Ramos (cell line): ENCODE results near the gene HES7.

Source experiments
- in situ Hi-C: fragments of 300-500 bp; cut with MboI; formaldehyde crosslinking; loops from one replicate; pipeline ENCODE4 v1.14.3; 2022; ENCODE audit warnings: low sequenced_read_pairs; ENCODE audit not compliant: unreplicated experiment

Gene HES7

DNA sequence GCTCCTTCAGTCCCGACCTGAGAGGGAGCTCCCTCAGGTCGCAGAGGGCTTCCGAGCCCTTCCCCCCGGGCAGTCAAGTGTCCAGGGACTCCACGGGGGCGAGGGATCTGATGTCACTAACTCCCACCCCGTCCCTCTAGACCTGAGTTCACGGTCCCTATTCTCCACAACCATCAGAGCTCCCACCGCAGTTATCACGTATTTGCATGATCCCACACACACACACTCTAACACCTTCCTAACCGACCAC, 32.0 kb upstream of the HES7 start:
- in situ Hi-C loops, result no loop called here

DNA sequence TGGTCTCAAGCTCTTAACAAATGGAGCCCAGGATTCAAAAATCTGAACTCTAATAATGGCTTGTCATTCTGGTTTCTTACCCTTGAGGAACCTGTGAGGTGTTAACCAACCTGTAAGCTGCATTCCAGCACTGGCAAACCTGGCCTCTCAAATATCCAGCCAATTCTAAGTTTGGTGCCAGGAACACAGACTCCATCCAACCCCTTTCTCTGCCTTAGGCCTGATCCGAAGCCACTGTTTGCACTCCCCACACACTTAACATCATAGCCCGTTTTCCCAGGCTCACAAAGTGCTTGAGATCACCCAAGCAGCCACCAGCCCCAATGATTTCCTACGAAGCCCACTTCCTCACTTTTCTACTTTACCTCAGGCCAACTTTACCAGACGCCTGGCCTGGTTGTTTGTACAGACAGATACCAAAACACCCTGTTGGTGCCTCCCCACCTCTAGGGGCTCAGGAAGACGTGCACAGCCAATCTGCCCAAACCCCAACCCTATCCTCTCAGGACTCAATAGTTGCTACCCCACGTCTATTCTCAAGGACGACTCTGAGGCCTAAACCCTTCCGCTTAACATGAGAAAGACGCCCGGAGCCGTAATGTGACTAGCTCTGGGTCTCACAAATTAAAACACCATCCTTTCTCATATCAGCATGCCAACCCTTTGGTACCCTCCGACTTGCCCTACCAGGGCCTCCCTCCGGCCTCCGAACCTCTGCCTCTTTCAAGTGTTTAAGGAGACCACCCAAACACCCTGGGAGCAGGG, 31.5 kb upstream of the HES7 start:
- in situ Hi-C loops, result no loop called here

DNA sequence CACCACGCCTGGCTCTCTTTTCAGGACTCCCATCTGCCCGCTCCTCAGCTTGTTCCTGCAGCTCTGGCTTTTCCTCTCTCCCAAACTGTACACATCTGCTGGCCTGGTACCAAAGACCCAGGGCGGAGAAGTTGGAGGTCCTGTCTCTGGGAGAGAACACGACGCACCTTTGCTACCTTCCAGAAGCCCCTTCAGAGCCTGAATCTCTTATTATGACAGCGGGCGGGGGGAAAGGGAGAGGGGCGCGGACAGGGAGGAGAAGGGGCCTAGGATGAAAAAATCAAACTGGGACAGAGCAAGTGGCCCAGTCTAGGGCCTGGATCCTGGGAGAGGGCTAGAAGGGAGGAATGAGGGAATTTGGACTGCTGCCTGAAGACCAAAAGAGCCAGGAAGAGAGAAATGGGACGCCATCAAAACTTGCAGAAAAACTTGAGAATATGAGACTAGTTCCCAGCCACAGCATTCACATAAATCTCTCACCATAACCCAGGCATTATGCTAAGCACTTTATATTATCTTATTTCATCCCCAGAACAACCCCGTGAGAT, 30.8 kb upstream of the HES7 start:
- in situ Hi-C loops, result no loop called here

DNA sequence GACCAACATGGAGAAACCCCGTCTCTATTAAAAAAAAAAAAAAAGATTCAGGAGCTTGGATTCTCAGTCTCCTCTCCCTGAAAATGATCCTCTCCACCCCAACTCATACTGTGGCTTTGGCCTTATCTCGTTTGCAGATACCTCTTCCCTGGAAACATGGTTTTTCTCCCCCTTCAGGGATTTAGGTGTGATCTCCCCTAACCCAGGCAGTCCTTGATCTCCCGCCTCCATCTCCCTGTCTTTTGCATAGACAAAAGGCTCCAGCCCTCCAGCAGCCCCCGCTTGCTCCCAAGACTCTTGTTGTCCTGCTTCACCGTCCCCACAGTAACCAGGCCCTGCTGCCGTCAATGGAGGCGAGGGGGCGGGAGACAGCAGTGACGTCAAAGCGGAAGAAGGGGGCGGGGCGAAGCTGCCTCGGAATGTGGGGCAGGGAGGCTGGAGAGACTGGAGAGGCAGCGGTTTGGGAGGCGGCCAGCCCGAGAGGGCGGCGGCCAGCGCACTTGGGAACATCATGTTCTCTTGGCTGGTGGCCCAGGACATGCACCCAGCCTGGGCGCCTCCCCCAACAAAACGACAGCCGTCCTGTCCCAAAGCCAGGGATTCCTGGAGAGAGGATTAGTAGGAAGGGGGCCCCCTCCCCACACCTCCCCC, 30.2 kb upstream of the HES7 start:
- in situ Hi-C loops, result no loop called here

DNA sequence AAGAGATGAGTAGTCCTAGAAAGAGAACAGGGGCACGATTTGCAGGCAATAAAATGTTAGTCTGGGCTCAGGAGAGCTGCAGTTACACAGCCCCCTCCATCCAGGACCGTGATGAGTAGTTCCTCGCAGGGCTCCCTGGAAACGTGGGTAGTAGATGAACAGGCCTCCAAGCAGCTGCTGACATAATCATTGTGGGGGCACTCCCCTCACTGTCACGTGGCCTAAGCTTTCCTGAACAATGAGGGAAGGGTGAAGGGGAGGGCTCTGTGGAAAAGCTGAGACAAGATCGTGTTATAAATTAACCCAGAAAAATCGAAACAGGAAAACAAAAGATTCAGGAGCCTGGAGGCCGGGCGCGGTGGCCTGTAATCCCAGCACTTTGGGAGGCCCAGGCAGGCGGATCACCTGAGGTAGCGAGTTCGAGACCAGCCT, 29.6 kb upstream of the HES7 start:
- in situ Hi-C loops, result no loop called here

DNA sequence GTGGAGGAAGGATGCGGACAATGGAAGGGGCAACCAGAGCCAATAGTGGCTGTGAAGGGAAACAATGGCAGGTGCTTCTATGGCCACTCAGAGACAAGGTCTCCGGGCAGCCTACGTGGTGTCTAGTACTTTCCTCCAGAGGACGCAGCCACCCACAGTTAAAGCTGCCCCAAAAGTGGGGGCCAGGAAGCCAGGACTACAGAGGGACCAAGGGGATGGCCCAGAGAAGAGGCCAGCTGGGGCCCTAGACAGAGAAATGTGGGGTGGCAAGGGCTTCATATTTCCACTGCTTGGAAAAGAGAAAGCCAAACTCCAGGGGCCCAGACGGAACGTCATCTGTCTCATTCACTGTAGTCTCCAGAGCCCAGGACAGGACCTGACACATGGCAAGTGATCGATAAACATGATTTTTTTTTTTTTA, 29.1 kb upstream of the HES7 start:
- in situ Hi-C loops, result no loop called here

DNA sequence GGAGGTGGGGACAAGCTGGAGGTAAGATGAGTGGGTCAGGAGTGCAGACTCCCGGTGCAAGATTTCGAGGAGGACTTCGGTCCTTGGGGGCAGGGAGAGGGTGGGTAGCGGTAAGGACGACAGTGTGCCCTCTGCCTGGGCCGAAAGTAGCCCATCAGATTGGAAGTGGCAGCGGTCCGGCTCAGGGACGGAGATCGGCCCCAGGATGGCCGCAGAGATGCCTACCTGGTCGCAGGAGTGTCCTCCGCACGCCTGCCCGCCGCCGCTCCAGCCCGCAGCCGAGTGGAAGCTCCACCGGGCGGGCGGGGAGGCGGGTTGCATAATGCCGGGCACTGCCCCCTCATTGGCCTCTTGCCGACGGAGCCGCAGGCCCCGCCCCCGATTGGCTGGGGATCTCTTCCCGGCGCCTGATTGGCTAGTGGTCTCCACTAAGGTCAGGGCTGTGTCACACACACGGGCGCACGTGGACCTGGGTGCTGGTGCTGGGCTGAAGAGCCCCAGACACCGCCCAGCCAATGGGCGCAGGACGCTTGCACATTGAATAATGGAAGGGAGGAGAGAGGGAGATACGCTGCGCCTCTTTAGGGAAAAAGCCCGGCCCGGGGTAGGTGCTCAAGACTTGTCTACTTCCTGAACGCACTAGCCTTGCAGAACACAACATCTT, 28.3 kb upstream of the HES7 start, which contains the start of gene PER1:
Gene PER1, minus strand, starts transcription at position 293 of the 664 bp plus-strand sequence. CDS start 1,698 bp downstream, outside the sequence.
- in situ Hi-C loops, result no loop called here

DNA sequence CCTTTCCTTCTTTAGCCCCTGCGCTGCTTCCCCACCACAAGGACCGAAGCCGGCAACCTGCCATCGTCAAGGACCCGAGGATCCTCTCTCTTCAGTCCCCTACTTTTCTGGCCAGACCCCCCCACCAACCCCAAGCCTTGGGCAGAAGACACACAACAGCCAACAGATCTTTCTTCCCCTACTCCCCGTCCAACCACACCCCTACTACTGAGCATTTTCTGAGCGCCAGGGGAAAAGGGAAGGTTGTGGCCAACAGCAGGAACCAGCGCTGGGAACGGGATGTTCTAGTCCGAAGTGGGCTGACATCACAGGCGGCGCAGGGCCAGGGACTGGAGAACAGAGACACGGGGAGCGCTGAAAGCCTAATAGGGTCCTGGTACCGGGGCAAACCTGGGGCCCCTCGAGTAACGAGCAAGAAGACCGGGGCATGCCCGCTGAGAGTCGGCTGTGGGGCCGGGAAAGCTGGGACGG, 27.8 kb upstream of the HES7 start:
- in situ Hi-C loops, result no loop called here

DNA sequence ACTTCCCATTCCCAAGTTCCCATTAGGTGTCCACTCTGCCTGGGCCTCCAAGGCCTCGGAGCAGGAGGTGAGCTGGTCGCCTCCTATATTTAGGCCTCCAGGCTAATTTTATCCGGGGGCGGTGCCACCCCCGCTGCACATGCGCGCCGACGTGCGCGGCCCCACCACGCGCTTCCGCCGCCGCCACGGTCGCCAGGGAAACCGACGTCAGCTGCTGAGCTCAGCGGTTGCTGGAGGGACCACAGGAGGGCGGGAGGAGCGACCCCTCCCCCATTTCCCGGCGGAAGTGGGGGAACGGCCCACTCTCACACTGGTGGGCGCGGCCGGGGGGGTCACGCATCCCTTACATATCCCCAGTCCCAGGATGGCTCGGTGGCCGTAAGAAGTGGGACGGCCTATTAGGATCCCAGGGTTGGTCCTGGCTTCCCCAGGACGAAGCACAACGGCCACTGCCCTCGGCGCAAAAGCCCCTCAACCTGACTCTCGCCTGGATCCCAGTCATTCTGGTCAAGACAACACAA, 27.3 kb upstream of the HES7 start:
- in situ Hi-C loops, result no loop called here

DNA sequence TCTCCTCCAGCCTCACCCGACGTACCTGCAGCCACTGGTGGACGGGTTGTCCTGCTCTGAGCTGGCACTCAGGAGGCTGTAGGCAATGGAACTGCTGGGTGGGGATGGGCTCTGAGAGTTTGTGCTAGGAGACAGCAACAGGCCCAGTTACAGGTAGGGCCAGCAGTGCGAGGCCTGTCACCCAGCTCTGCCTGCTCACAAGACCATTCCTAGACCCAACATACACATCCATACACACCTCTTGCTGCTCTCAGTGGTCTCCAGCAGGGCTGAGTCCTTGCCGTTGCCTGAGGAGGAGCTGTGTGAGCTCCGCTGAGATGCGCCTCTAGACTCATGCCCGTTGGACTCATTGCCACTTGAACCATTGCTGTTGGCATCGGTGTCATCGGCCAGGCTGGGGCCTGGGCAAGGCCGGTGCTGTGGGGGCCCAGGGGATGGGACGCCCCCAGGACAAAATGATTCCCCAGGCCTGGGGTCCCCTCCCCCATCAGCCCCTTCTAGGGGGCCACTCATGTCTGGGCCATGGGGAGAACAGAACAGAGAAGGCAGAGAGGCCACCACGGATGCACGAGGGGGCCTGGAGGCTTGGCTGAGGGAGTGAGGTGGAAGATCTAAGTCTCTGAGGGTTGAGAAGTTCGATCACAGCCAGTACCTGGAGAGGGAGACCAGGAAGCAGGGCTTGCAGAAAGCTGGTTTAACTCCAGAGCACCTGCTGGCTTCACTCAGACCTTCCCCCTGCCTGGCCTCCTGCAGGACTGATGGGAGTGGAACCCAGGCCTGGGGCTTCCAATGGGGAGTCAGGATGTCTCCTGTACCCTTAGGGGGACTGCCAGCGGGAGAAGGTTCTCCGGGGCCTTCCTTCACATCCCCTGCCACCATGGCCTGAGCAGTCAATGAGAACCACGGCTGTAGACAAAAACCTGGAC, 26.6 kb upstream of the HES7 start:
- in situ Hi-C loops, result no loop called here

DNA sequence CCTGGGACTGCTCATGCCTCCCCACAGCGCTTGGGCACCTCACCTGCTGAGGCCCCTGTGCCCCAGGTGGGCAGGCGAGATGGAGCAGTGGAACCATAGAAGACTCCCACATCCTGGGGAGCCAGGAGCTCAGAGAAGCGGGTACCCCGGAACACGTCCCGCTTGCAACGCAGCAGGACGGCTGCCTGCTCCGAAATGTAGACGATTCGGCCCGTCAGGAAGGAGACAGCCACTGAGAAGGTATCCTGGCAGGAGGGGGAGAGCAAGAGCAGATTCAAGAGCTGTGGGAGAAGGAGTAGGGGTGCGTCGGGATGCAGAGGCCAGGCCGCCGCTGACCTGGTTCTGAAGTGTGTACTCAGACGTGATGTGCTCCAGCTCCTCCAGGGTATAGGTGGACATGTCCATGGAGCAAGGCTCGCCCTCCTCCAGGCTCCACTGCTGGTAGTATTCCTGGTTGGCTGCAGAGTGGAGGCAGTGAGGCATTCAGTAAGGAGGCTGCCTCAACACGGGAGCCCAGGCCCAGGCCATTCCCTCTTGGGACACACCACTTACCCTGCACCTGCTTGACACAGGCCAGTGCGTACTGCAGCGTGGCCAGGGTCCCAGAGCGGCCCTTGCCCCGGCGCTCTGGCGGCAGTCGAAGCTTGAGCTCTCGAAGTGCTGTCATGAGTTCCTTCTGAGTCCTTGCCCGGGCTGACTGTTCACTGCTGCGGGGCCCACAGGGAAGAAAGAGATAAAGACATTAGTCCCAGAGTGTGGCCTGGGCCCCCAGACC, 25.7 kb upstream of the HES7 start:
- in situ Hi-C loops, result no loop called here

DNA sequence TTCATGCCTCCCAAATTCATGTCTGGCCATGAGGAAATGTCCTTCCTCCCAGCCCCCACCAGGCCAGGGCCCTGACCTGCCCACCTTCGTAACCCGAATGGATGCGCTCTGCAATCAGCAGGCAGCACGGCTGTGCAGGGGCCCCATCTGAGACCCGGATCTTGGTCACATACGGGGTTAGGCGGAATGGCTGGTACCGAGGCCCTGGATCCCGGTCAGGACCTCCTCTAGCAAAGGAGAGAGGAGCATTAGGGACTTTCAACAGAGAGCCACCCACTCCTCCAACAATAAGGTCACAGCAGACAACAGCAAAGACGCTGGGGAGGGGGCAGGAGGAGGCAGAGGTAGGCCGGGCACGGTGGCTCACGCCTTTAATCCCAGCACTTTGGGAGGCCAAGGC, 24.7 kb upstream of the HES7 start:
- in situ Hi-C loops, result no loop called here

DNA sequence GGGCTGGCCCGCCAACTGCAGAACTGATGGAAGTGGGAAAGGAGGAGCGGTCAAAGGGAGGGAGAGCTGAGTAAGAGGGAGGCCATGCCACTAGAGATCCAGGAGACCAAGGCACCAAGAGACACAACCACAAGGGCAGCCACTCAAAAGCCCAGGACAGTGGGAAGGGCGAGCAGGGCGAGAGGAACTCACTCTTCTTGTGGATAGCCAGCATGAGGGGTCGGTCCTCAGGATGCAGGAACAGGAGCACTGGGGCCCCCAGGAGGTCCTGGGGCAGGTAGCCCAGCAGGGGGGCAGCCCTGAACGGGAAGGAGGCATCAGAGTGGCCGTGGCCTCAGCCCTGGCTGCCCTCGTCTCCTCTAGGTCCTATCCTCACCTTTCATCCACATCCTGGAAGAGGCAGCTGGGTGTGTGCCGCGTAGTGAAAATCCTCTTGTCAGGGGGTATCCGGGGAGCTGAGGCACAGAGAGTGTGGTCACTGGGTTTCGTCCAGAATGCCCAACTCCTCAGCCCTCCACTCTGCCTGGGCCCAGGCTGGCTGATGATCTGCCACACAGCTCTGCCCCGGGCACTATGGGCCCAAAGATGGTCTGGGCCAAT, 24.0 kb upstream of the HES7 start:
- in situ Hi-C loops, result no loop called here

DNA sequence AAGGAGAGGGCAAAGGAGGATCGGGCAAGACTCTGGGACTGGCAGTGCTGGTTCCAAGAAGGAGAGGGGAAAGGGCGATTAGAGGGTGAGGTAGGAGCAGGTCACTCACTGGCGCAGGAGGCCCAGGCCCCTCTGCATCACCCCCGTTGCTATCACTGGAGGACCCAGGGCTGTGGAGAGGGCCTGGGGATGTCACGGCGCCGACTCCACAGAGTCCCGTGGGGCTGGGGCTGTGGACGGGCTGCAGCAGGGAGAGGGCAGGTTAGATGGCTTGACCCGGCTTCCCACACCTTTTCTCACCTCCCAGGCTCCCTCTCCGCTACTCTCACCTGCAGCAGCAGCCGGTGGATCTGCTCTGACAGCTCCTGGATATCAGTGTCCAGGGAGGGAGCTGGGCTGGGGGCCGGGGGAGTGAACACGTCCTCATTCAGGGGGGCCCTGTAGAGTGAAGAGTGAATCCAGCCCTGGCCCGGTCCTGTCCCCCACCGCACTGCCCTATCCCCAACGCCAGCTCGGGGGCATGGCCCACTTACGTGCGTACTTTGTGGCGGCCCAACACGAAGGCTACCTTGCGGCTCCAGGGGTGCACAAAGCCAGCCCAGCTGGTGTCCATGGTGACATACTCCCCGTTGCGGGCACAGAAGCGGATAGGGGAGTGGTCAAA, 23.4 kb upstream of the HES7 start:
- in situ Hi-C loops, result no loop called here

DNA sequence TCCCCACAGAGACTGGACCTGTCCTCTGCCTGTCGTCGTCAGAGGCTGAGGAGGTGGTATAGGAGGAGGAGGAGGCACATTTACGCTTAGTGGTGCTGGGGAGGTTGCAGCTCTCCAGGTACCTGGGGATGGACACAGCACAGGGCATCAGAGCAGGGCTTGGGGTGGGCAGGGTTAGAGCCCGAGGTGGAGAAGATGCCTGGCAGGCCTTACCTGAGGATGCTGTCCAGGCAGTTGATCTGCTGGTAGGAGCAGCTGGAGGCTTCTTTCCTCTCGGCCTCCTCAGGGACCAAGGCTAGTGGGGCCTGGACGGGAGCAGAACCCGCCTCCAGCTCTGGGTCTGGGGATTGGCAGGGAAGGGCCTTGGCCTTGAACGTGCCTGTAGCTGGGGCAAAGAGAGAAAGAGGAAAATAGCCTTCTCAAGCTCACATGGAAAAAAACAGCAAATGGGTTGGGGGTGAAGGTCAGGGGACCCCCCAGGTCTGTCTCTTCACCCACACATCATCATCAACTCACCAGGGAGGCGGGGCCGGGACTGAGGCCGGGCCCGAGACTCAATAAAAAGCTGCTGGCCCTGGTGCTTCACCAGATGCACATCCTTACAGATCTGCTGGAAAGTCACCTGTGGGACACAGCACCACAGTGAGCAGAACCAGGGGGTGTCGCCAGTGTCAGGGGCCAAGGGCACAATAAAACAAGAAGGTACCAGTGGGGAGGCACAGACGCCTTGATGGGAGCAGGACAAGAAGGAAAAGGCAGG, 22.7 kb upstream of the HES7 start:
- in situ Hi-C loops, result no loop called here

DNA sequence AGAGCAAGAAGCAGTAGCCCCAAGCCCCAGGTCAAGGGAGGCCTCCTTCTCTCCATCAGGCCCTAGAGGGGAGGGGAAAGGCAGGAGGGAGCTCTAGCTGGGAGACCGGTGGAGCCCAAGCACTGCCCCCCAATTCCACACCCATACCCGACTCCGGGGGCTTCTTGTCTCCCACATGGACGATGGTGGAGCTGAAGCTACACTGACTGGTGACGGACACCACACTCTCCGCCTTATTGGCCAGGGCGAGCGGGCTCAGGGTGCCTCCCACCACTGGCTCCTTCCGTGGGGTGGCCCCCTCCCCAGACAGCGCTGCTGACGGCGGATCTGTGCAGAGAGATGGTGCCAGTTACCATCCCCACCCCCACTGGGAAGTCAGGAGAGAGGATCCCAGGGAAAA, 21.9 kb upstream of the HES7 start:
- in situ Hi-C loops, result no loop called here

DNA sequence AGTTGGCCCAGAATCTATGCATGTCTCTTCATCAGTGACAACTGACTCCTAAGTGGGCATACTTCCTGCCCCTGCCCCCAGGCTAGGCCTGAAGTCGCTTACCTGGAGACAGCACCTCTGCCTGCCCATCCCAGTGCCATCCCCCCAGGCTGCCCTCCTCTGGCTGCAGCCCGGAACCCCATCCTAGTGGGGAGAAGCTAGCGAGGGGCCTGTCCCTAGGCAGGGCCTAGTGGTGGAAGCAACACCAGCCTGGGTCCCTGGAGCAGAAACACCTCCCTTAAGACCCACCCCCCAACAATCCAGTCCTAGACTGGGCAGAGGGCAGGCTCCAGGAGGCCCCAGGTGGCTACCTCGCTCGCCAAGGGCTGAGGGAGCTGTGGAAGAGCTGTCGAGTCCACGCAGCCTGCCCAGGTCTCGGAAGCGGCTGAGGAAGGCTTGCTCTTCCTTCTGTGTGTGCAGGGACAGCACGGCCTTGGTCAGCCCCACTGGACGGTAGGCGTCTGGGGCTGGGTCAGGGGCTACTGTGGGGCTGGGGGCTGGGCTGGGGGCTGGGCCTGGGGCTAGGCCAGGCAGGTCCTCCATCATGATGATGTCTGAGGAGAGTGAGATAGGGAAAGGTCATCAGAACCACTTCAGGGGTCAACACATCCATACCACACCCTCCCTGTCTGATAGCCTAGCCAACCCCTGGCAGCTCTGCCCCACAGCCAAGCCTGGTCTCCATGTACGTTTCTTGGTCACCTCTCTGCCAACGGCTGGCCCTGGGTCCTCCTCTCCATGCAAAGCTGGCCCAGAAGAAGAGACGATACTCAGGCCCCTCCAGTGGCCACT, 20.7 kb upstream of the HES7 start:
- in situ Hi-C loops, result no loop called here
